ENCODE results near the gene GRM7.
"Not testable (repeated sequence)": the region's sequence is repeated elsewhere in the genome, so short reads cannot be mapped to it uniquely, and the experiment has no call there.

The GRM7 gene

GRCh38 chr3:6860954-6861624, at the start of gene GRM7:
Gene GRM7, plus strand, starts transcription at chr3:6861115.
- DNase-seq: peak; percentile 21

GRCh38 chr3:6821411-6821810, 39.5 kb upstream of the GRM7 start:
- no peak for DNase-seq

- peak; percentile 55 for DNase-seq
These were observed 35.4 kb upstream of the GRM7 start for GRCh38 chr3:6825524-6825923.

- DNase-seq: no peak
These were observed 33.5 kb upstream of the GRM7 start for GRCh38 chr3:6827453-6827852.

GRCh38 chr3:6844723-6845122, 16.2 kb upstream of the GRM7 start:
- DNase-seq: no peak

- DNase-seq: no peak
These were observed 6.7 kb upstream of the GRM7 start for GRCh38 chr3:6854184-6854583.

GRCh38 chr3:6857510-6857909, 3.4 kb upstream of the GRM7 start:
- DNase-seq: no peak

GRCh38 chr3:6860149-6860953, 564 bp upstream of the GRM7 start:
- DNase-seq: no peak

- DNase-seq: no peak
These were observed 698 bp downstream of the GRM7 start for GRCh38 chr3:6861625-6862000.

- no peak for DNase-seq
These were observed 1.3 kb downstream of the GRM7 start for GRCh38 chr3:6862041-6862879.

- DNase-seq: no peak
These were observed 1.9 kb downstream of the GRM7 start for GRCh38 chr3:6862880-6863195.

- DNase-seq: no peak
These were observed 6.4 kb downstream of the GRM7 start for GRCh38 chr3:6867269-6867668.

GRCh38 chr3:6878731-6879130, 17.8 kb downstream of the GRM7 start:
- no peak for DNase-seq

- DNase-seq: no peak
These were observed 51.3 kb downstream of the GRM7 start for GRCh38 chr3:6912240-6912639.

- no peak for DNase-seq
These were observed 55.0 kb downstream of the GRM7 start for GRCh38 chr3:6915898-6916297.

- peak; percentile 84 for DNase-seq
These were observed 60.2 kb downstream of the GRM7 start for GRCh38 chr3:6921066-6921465.

- DNase-seq: no peak
These were observed 61.0 kb downstream of the GRM7 start for GRCh38 chr3:6921876-6922275.

- no peak for DNase-seq
These were observed 67.1 kb downstream of the GRM7 start for GRCh38 chr3:6928064-6928463.

- no peak for DNase-seq
These were observed 69.0 kb downstream of the GRM7 start for GRCh38 chr3:6929918-6930317.

- DNase-seq: not testable (repeated sequence)
These were observed 74.5 kb downstream of the GRM7 start for GRCh38 chr3:6935418-6935817.

- DNase-seq: no peak
These were observed 75.1 kb downstream of the GRM7 start for GRCh38 chr3:6935970-6936369.

GRCh38 chr3:6962801-6963200, 101.9 kb downstream of the GRM7 start:
- peak; percentile 28 for DNase-seq

GRCh38 chr3:6965881-6966280, 105.0 kb downstream of the GRM7 start:
- no peak for DNase-seq

GRCh38 chr3:6971933-6972332, 111.0 kb downstream of the GRM7 start:
- DNase-seq: no peak
